Measurements from ENCODE around the gene CNTN5.

- TF ChIP-seq CTCF (IDR thresholded peaks at IDR 0.05) (no peak), POLR2A (IDR thresholded peaks at IDR 0.05) (no peak), EP300 (IDR thresholded peaks at IDR 0.05) (no peak)
These were observed 1334.0 kb downstream of the CNTN5 start for GRCh38 chr11:100354736-100355135.

All from upper lobe of left lung (tissue), 4 donors.